GM21390 (cell line): ENCODE data around the gene SENP2.
"Not testable (repeated sequence)": the region's sequence is repeated elsewhere in the genome, so short reads cannot be mapped to it uniquely, and the experiment has no call there.

Experiments
- ATAC-seq: cut with Tn5 transposase; IDR thresholded peaks from one replicate; pipeline ENCODE4 v1.9.1; 2021; ENCODE audit not compliant: unreplicated experiment

SENP2 gene

DNA sequence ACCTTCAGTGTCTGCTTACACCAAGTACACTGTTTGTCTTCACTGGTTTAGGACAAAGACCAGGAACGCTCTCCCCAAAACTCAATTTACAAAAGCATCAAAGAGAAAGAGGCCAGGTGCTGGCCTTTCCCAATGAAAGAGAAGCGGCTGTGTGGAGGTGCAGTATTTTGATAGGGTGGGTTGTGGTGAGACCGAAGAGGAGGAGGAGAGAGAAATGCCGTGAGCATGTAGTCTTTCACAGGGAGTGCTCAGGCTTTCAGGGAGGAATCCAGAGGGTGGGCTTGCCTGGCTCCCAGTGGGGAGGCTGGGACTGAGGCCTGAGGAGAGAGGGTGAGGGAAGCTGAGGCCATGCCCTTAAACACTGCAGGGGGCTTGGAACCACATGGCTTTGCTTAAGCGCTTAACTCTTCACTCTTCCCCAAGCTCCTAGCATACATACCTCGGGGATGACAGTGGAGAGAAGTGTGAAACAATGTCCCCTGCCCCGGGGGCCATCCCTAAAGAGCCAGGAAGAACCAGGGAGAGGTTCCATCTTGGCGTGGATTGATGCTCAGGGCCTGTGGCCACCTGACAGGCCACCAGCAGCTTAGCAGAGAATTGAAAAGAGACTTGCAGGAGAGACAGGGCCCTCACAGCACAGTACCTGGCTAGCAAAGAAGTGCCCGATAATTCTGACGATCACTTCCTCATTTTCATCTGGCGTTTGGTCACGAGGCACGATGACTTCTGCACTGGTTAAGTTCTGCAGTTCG lies 60.5 kb downstream of the SENP2 start:
- ATAC-seq = no peak

DNA sequence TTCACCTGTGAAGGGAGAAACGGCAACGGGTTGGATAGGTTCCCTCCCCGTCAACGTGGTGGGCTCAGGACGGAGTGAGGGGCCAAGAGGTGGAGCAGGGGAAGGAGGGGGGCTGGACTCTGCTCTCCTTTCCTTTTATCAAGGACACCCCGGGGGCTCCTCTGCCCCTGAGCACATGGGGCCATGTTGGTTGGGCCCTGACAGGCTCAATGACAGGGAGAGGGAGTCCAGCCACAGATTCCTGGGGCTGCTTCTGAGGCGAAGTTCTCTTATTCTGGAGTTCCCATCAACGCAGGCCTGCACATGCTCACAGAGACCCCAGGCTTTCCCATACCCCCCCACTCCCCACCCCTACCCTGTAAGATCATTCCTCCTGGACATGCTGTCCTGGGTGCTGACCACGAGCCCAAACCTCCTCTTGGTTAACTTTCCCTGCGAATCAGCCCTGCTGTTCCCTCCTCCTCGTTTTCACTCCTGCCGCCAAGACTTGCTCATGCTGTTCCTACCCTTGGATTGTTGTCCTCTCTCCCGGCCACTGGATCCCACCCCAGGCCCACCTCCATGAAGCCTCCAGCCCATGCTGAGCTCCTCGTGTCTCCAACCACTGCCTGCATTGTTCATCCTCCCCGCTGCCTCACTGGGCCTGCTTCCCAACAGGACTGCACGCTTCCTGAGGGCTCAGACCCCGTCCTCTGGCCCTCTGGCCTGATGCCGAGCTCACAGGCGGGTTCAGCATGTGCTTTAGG lies 61.2 kb downstream of the SENP2 start:
- ATAC-seq = no peak

DNA sequence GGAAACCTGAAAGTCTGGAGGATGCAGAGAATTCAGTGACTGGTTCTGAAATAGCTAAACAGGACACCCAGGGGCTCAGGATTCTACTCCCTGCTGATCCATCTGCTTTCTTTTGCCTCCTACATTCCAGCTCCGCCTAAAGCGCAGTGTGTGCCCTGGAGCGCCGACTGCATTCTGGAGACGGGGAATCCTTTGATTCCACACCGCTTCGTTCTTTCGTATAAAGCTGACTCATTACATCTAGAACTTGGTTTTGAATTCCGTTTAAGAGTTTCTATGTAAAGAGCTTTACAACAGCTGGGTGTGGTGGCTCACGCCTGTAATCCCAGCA lies 61.8 kb downstream of the SENP2 start:
- ATAC-seq = no peak

DNA sequence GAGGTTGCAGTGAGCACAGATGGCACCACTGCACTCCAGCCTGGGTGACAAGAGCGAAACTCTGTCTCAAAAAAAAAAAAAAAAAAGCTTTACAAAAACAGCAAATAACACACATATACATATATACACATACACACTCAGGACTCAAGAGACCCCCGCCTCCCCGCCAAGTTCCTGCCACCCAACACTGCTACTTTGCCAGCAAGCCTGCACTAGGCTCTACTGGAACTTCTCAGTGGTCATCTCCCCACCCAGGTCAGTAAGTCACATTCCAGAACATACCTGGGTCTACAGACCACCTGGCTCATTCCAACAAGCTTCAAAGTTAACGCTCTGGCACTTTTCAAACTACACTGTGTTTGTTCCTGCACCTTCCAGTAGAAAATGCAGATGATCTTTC lies 62.3 kb downstream of the SENP2 start:
- no peak for ATAC-seq

DNA sequence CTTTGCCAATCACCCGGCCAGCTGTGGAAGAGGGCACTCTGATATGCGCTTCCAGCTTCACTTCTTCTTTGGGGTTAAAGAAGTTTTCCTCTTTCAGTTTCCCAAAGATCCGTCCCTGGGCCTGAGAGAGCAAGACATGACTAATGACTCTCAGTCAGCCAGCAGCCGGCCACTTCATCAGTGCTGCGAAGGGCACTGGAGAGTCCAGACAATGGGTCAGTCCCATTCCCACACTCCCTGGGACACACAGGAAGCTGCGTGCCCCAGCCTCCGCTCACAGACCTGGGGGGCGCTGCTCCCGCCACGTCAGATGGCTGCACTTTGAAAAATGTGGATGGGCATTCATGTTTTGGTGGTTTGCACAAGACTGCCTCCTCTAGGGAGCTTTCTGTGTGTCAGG lies 63.3 kb downstream of the SENP2 start:
- no peak for ATAC-seq

DNA sequence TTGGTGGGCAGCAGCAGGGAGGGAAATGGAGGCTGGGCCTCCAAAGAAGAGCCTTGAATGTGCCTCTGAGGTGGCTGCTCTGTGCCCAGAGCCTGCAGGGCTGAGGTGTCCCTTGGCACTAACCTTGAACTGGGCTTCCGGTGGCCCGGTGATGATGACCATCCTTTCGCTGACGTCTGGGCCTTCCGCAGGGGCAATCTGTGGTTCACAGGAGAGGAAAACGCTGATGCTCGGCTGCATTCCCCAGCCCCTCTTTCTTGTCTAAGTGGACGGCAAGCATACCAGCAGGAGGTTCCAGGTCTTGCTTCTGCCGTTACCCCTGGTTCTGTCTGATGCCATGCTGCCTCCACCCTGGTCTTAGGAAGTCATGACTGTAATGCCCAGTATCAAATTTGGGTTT lies 65.9 kb downstream of the SENP2 start:
- ATAC-seq = no peak

DNA sequence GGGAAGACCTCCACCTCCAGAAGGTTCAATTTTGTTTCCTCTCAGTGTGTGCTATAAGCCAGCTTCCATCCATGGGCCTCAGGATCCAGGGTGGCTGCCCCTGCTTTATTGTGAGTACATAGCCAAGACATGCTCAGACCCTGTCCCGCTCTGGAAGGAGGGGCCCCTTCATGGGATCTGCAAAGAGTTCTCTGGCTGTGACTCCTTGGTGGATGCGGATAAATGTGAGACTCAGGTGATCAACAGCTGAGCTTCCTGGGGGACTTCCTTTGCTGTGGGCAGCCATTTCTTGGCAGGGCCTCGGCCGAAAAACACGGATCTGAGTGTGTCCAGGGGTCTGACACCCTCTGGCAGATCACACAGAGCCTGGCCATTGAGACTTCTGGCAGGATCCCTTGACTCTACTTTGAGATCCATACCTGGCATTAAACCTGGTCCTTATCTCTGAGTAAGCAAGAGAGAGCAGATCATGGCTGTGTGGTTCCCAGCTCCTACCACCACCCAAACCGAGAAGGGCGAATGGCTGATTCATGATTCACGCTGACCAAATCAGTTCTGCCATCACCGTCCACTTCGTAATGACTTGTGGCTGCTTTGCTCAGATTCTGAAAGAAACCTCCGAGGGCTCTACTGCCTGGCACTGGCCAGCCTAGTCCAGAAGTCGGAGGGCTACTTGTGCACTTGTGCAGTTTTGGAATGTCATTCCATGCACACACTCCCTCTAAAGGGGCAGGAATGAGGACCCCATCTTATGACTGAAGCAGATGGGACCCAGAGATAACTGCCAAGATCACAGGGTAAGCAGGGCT lies 68.1 kb downstream of the SENP2 start:
- ATAC-seq = no peak

DNA sequence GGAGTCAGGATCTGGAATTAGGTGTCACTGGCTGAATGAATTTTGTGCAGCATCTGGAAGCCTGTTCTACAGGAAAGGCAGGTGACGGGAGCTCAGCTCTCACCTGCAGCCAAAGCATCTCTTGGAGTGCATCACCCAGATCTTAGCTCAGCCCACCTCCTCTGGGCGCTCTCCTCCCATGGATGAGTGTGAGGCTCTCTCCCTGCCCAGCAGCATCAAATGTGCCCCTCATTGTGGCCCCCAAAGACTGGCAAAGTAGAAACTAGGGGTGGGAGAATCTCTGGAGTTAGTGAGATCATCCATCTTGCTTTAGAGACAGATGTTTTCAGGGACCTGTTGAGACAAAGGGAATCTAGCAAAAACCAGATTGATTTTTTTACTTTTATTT lies 68.7 kb downstream of the SENP2 start:
- no peak for ATAC-seq

DNA sequence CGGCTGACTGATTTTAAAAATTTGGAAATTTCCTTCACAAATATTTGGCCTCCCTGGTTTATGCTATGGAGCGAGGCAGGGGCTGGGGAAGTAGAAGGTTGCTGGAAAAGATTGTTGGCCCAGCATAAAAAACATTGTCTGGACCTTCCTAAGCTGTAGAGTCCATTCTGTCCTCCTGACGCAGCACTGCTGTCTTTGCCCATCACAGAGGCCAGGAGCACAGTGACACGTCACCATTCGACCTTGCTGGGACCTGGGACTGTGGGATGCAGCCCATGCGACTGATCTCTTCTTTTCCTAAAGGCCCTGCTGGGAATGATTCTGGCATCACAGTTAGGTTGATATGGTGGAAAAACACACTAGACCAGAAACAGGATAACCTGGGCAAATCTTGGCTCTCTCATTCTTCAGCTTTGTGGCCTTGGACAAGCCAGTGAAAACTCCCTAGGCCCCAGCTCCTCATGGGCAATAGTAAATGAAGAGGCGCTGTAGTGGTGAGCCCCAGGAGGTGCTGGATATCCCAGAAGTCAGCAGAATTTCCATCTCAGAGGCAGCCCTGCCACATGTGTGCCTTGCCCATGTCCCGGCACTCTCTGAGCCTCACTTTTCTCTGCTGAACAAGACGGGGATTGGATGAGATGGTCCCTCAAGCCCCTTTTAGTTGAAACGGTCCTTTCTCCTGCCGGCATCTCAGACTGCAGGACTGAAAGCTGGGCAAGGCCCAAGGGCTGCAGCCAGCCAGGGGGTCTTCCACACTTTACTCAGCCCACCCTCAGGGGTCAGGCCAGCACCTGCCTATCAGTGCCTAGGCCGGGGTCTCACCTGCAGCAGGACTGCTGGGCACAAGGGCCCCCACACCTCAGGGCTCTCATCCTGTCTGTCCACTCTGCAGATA lies 69.6 kb downstream of the SENP2 start:
- no peak for ATAC-seq

DNA sequence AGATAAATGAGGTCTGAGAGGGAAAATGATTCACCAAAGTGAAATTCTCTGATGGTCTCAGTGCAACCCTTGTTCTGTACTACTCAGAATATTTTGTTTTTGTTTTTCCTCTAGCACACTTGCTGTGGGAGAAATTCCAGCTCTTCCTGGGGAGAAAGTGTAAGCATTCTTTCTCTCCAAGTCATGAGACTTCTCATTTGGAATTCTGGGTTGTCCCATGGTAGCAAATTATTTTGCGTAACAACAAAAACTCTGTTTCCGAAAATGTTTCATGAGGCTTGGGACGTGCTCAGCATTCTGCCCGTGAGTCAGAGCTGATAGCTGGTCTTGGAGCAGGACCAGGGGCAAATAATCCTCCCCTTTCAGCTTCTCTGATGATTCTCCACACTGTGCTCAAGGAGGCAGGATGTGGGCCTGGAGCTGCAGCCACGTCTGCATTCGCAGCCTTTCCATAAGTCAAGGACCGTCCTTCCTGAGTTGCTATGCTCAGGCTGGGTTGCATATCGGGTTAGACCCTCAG lies 70.3 kb downstream of the SENP2 start:
- ATAC-seq = no peak

DNA sequence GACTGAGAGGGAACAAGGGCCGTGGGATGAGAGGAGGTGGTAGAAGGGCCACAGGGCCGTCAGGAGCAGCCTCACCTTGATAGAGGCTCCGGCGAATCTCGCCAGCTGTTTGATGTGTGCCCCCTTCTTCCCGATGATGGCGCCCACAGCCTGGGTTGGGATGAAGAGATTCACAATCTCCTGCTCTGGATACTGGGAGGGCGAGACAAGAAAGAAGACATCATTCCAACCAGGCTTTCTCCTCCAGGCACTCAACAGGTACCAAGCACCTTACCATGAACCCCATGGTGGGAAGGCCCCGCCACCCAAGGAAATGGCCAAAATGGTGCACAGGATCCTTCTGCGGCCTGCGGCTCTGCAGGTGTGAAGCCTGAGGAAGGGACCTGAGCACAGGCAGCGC lies 71.1 kb downstream of the SENP2 start:
- ATAC-seq = no peak

DNA sequence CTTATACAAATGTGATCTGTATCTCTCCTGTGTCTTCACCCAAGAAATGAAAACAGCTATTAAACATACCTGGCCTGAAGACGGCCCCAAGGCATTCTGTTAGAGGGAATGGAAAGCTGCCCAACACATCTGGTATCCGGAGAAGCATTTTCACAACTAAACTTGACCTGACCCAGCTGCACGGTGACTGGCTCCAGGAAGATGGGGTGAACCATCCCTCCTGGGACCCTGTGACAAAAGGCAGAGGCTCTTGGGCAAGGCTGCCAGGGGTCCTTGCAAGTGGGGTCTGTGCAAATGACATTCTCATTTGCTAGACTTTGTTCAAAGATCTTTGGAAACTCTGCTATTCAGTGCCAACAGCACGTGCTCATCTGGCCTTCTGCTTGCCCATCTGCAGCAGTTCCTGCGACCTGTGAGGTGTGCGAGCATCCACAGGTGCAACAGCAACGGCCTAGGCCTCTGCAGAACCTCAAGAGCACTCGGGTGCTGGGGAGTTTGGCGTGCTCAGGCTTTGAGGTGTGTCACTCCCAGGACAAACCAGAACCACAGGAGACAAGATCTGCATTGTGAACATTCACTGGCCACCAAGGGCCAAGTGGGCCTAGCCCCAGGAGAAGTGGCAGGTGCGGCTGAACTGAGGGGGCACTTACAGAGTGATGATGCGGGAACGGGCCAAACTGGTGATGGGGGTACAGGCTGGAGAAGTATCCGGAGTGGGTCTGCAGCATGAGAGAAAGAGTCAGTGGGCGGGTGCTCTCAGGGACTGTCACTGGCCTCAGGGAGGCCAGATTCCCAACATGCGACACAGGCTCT lies 71.8 kb downstream of the SENP2 start:
- no peak for ATAC-seq

DNA sequence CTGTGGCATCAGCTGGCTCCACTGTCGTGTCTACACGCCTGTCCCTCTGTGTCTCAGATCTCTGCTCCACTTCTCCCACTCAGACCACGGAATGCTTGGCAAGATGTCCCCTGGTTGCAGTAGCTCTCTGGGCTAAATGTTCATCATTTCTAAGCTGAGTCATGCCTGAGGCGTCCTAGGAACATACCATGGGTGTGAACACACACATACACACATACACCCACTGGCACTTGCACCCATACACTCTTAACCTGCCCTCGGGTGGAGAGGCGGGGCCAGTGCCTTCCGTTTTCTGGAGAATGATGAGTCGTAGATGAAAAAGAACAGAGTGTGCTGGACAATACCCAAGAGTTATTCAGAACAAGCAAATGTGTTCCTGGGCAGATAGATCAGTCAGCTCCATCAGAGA lies 72.4 kb downstream of the SENP2 start:
- no peak for ATAC-seq

DNA sequence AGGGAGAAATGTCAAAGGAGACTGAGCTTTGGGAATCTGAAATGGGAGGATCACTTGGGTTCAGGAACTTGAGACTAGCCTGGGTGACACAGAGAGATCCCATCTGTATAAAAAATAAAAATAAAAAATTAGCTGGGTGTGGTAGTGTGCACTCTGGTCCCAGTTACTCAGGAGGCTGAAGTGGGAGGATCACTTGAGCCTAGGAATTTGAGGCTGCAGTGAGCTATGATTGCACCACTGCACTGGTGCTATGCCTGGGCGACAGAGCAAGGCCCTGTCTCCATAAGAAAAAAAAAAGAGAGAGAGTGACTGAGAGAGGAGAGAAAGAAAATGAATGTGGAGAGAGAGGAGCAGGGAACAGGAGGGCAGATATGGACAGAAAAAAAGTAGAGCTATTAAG lies 72.8 kb downstream of the SENP2 start:
- no peak for ATAC-seq

DNA sequence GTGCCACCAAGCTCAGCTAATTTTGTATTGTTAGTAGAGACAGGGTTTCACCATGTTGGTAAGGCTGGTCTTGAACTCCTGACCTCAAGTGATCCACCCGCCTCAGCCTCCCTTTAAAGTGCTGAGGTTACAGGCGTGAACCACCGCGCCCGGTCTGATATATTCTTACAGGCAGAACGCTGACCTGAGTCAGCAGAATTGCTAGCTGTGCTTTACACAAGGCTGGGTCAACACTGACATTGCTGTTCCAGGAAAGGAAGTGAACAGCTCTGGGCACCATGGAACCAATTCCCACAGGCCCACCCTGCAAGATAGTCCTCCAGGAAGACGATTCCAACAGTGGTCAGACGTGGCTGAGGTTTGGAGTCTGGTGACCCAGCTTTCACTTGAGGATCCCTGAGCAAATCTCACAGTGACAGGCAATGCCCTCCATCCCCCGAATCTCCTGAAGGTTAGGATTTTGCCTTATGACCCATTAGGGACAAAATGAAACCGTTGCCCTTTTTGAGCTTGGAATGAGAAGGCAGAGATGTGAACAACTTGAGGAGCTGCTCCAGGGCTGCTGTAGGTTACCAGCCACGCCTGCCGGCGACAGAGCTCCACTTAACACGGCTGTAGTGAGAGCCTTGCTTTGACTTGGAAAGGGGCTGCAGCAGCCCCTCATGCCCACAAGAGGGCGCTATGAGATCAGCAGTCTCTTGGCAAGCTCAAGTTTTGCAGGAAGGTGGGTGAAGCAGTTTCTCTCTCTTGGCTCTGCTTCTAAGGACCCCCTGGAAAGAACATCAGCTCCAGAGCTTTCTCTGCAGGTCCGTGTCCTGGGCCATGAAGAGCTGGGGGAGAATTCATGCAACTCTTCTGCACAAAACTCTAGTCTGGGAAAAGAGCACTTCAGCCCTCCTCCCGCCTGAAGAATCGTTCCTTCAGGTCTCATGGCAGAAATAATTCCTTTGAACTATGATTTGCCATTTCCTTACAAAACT lies 74.1 kb downstream of the SENP2 start:
- no peak for ATAC-seq

DNA sequence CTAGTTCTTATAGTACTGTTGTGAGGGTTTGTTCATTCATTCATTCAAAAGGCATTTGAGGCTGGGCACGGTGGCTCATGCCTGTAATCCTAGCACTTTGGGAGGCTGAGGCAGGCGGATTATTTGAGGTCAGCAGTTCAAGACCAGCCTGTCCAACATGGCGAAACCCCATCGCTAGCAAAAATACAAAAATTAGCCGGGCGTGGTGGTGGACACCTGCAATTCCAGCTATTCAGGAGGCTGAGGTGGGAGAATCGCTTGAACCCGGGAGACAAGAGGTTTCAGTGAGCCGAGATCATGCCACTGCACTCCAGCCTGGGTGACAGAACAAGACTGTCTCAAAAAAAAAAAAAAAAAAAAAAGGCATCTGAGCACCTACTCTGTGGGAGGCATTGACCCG lies 75.2 kb downstream of the SENP2 start:
- not testable (repeated sequence) for ATAC-seq

DNA sequence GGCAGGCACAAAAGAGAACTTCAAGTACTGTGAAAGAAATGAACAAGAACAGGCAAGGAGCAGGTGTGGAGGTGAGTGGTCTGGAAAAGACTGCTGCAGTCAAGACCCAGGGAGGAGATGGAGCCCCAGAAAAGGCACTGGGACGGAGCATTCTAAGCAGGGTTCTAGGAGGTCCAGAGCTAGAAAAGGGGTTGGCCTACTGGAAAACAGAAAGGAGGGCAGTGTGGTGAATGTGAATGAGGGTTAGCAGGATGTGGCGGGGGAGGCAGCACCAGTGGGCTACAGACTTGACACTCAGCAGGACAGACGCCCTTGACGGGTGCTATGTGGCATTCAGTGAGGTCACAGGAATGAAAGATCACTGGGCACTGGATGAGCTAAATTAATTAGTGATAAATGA lies 75.7 kb downstream of the SENP2 start:
- ATAC-seq = no peak

DNA sequence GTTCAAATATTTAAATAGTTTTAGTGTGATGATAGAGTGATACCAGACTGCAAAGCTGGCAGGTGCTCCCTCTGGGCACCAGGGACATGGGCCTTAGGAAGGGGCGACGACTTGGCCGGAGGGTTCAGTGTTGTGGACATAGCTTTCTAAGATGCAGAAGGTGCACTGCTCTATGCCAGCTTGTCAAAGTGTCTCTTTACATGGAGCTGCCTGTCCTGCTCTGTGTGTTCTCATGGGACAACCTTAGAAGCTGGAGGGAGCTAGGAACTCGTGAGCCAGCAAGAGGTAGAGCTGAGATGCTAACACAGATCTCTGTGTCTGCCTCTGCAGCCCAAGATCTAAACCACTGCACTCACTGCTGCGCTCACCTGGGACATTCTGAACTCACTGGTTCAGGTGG lies 77.8 kb downstream of the SENP2 start:
- ATAC-seq = no peak

DNA sequence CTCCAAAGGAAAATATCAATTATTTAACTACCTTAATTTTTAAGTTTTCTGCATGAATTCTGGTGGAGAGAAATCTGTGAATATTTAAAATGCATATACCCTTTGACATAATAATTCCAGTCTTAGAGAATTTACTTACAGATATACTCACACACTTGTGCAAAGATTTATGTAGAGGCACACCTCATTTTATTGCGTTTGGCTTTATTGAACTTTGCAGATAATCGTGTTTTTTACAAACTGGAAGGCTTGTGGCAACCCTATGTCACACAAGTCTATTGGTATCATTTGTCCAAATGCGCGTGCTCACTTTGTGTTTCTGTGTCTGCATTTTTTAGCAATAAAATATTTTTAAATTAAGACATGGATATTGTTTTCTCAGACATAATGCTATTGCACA lies 81.5 kb downstream of the SENP2 start:
- no peak for ATAC-seq
